ENCODE results near the gene TRAIP.

DNA sequence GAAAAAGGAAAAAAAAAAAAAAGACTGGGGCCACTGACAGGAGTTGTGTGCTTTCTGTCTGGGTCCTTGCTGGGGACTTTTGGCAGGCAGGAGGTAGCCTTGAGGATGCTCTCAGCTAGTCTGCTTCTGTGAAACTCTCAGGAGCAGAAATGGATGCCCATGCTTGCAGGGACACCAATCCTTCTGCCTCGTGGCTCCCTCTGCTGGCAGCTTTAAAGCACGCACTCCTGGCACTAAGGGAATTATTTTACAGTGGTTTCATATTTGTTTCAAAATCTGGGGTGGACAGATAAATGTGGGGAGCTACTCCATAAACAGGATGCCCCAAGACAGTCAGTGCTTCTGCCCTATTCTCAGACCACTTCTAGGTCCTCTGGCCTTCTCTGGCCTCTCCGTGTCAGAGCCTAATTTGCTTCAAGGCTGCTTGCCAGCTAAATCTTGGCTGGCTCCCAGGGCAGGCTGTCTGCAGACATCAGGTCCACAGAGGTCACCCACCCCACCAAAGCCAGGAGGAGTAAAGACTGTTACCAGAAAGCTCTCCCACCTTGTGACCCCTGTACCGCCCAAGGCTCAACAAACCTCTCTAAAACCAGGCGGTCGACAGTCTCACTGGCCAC is 17.1 kb downstream of the TRAIP start:
- TF ChIP-seq, protein P1, sequence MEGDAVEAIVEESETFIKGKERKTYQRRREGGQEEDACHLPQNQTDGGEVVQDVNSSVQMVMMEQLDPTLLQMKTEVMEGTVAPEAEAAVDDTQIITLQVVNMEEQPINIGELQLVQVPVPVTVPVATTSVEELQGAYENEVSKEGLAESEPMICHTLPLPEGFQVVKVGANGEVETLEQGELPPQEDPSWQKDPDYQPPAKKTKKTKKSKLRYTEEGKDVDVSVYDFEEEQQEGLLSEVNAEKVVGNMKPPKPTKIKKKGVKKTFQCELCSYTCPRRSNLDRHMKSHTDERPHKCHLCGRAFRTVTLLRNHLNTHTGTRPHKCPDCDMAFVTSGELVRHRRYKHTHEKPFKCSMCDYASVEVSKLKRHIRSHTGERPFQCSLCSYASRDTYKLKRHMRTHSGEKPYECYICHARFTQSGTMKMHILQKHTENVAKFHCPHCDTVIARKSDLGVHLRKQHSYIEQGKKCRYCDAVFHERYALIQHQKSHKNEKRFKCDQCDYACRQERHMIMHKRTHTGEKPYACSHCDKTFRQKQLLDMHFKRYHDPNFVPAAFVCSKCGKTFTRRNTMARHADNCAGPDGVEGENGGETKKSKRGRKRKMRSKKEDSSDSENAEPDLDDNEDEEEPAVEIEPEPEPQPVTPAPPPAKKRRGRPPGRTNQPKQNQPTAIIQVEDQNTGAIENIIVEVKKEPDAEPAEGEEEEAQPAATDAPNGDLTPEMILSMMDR (IDR thresholded peaks at IDR 0.05), result no peak
- no peak for TF ChIP-seq POLR2A (IDR thresholded peaks at IDR 0.05)
